Astrocyte of the hippocampus (primary cell): ENCODE data around the gene CHODL.

Experiments used
- DNase-seq: peaks from one replicate; pipeline ENCODE4 v3.0.0; 2011; ENCODE audit warnings: low read depth, low spot score

The CHODL gene

GRCh38 chr21:18289876-18290275 lies 45.2 kb downstream of the CHODL start:
- no peak for DNase-seq

- DNase-seq: no peak
These were observed 49.5 kb downstream of the CHODL start for GRCh38 chr21:18294100-18294499.

- DNase-seq: no peak
These were observed 53.6 kb downstream of the CHODL start for GRCh38 chr21:18298228-18298627.
